Thoracic aorta (tissue), 2 donors: ENCODE measurements around the gene PFKFB1. TPM values are rescaled to one million over a fixed set of nuclear protein-coding genes. Genes with fewer than 3 reads are reported as not detected.

Experiments
- ATAC-seq: fragments of 150-250 bp; one replicate; pipeline ENCODE4 v1.8.0; 2017; ENCODE audit warnings: low read depth; ENCODE audit not compliant: insufficient number of reproducible peaks, low FRiP score
- DNase-seq: peaks from one replicate; pipeline ENCODE4 v3.0.0-alpha.2; 2020; ENCODE audit warnings: low spot score
- H3K27ac ChIP-seq, 2 donors: fragments of 200-600 bp; sonication (generic); 1 replicate in 1 of 2; 2 replicates in 1 of 2; pipeline ENCODE4 v1.5.1; 2016; ENCODE audit warnings: mild to moderate bottlenecking in 2 of 2, moderate library complexity in 2 of 2
- H3K27me3 ChIP-seq: fragments of 200-600 bp; sonication (generic); replicated peaks from 2 replicates; pipeline ENCODE4 v1.6.0; 2016; ENCODE audit warnings: mild to moderate bottlenecking; ENCODE audit not compliant: insufficient read depth
- H3K36me3 ChIP-seq: fragments of 200-600 bp; sonication (generic); one replicate; pipeline ENCODE4 v1.5.1; 2016
- H3K4me1 ChIP-seq, 2 donors: fragments of 200-600 bp; sonication (generic); 1 replicate in 1 of 2; 2 replicates in 1 of 2; pipeline versions ENCODE4 v1.5.1 to v1.6.0; 2016; ENCODE audit warnings: low read depth in 2 of 2, mild to moderate bottlenecking in 1 of 2; ENCODE audit not compliant: control insufficient read depth in 1 of 2
- H3K4me3 ChIP-seq: fragments of 200-600 bp; sonication (generic); 2 replicates; pipeline ENCODE4 v1.5.1; 2016; ENCODE audit warnings: mild to moderate bottlenecking
- H3K9me3 ChIP-seq: fragments of 200-600 bp; sonication (generic); 2 replicates; pipeline ENCODE4 v1.5.1; 2016
- total RNA-seq, 2 donors: library from RNA; depleted of rRNA; stranded (reverse); fragments of >200 nt; gene quantifications; one replicate each; pipeline versions ENCODE4 v1.1.0 to v1.2.3, GENCODE V29; 2016
- TF ChIP-seq, protein P1 (sequence below): fragments of 200-600 bp; sonication (generic); IDR thresholded peaks from one replicate; pipeline ENCODE4 v1.5.1; 2019; ENCODE audit warnings: antibody characterized with exemption

PFKFB1 gene
- total RNA-seq, 2 donors from 2014 or later: not detected

DNA sequence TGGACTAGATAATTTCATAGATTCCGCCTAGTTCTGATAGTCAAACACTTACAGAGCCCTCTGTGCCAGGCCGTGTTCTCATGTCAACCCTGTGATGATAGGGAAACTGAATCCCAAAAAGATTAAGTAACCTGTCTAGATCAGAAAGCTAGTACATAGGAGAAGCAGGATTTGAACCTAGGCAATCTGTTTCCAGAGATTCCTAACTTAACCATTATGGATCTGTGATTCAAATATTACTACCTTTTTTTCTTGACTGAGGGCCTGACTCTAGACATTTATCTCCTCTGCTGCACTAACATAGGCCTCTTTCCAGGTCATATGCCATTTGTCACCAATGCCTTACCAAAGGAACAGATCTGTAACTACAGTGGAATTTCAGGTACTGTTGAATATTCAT is 35.3 kb upstream of the PFKFB1 start:
- no peak for DNase-seq
- ATAC-seq: no peak
- no peaks in the 10 kb centered on the region for H3K27me3 ChIP-seq
- H3K4me1 ChIP-seq: no peaks in the 10 kb centered on the region
- no peaks in the 10 kb centered on the region for H3K36me3 ChIP-seq
- H3K4me3 ChIP-seq: no peak overlapping the region
- no peak overlapping the region for H3K27ac ChIP-seq
- no peaks in the 10 kb centered on the region for H3K9me3 ChIP-seq
- TF ChIP-seq, protein P1, sequence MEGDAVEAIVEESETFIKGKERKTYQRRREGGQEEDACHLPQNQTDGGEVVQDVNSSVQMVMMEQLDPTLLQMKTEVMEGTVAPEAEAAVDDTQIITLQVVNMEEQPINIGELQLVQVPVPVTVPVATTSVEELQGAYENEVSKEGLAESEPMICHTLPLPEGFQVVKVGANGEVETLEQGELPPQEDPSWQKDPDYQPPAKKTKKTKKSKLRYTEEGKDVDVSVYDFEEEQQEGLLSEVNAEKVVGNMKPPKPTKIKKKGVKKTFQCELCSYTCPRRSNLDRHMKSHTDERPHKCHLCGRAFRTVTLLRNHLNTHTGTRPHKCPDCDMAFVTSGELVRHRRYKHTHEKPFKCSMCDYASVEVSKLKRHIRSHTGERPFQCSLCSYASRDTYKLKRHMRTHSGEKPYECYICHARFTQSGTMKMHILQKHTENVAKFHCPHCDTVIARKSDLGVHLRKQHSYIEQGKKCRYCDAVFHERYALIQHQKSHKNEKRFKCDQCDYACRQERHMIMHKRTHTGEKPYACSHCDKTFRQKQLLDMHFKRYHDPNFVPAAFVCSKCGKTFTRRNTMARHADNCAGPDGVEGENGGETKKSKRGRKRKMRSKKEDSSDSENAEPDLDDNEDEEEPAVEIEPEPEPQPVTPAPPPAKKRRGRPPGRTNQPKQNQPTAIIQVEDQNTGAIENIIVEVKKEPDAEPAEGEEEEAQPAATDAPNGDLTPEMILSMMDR: no peak

DNA sequence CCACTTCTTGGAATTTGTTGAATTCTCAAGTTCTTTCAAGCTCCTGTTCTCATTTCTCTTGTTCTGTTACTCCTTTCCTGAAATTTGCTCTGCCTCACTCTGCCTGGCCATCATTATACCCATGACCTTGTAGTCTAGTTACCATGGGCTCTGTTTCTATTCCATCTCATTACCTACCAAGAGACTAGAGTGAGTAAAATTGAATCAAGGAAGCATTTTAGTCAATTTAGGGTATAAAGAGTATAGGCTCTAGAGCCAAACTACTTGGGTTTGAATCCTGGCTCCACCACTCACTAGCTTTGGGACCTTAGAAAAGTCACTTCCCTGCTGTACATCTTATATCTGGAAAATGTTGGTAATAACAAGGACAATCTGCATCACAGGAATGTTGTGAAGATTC is 34.6 kb upstream of the PFKFB1 start:
- no peak for DNase-seq
- H3K4me3 ChIP-seq: no peak overlapping the region
- TF ChIP-seq, protein P1: no peak
- H3K27ac ChIP-seq: no peak overlapping the region
- H3K4me1 ChIP-seq: no peaks in the 10 kb centered on the region
- no peaks in the 10 kb centered on the region for H3K27me3 ChIP-seq
- H3K36me3 ChIP-seq: no peaks in the 10 kb centered on the region
- no peak for ATAC-seq
- no peaks in the 10 kb centered on the region for H3K9me3 ChIP-seq

DNA sequence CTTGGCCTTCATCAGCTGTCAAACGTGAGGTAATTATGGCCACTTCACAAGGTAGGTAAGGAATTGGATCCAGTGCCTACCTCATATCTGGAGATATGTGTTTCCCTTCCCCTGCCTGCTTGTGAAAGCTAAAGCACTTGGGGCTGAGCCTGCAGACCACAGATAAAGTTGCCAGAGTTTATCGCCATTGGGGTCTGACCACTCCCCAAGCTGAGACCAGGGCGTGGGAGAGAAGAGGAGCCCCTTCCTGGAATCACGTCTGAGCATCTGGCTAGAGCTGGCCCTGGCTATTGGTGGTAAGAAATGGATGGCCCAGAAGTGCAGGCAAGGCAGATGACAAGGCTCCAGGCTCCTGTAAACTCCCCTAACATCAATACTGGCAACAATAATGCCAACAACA is 34.1 kb upstream of the PFKFB1 start:
- no peaks in the 10 kb centered on the region for H3K4me1 ChIP-seq

DNA sequence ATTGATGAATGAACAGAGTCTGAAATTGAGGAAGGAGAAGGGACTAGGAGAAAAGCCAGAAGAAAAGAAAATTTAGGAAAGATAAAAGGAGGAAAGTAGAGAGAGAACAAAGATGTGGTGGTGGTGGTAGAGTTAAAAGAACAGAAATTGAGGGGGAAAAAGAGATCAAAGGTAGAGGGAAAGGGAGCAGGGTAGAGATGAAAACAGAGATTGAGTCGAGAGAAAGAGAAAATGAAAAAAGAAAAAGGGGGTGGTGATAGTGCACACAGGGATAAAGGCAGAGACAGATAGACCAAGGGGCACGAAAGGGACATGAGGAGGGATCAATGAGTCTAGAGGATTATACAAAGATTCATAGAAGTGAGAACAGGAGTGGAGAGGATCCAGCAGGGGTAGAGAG is 32.9 kb upstream of the PFKFB1 start:
- H3K4me3 ChIP-seq: no peak overlapping the region
- DNase-seq: no peak
- no peak for ATAC-seq
- H3K4me1 ChIP-seq: no peaks in the 10 kb centered on the region
- H3K27me3 ChIP-seq: no peaks in the 10 kb centered on the region
- no peaks in the 10 kb centered on the region for H3K9me3 ChIP-seq
- TF ChIP-seq, protein P1: no peak
- H3K27ac ChIP-seq: no peak overlapping the region
- H3K36me3 ChIP-seq: no peaks in the 10 kb centered on the region

More for the DNA sequence above, 34.1 kb upstream of the PFKFB1 start:
- TF ChIP-seq, protein P1: no peak
- H3K36me3 ChIP-seq: no peaks in the 10 kb centered on the region
- DNase-seq (no peak), ATAC-seq (no peak)
- no peak overlapping the region for H3K27ac ChIP-seq
- no peak overlapping the region for H3K4me3 ChIP-seq
- no peaks in the 10 kb centered on the region for H3K27me3 ChIP-seq
- H3K9me3 ChIP-seq: no peaks in the 10 kb centered on the region

DNA sequence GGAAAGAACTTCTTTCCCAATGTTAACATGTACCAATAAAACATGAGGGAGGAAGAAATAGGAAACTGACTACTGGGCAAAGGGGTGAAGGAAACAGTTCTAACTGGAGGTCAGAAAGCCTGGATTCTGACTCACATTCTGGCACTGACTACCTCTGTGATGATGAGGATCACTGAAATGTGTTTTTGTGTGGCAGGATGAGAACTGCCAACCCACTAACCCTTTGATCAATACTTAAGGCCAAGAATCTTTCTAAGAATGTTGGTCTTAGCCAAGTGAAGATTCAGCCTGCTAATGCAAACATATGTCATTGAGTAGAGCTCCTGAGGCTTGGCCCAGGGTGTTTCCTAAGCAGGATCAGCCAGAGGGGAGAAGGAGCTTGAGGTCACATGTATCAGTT is 32.2 kb upstream of the PFKFB1 start:
- Histone ChIP-seq H3K4me3 (no peak overlapping the region), H3K36me3 (no peaks in the 10 kb centered on the region), H3K27ac (no peak overlapping the region), H3K9me3 (no peaks in the 10 kb centered on the region), H3K4me1 (no peaks in the 10 kb centered on the region), H3K27me3 (no peaks in the 10 kb centered on the region)
- DNase-seq: no peak
- TF ChIP-seq, protein P1: no peak
- ATAC-seq: no peak
